ENCODE results near the gene DIPK2A. TPM values are rescaled to one million over a fixed set of nuclear protein-coding genes. Genes with fewer than 3 reads are reported as not detected.

The DIPK2A gene
- polyA plus RNA-seq, 1 experiment, result 12.6 TPM

DNA sequence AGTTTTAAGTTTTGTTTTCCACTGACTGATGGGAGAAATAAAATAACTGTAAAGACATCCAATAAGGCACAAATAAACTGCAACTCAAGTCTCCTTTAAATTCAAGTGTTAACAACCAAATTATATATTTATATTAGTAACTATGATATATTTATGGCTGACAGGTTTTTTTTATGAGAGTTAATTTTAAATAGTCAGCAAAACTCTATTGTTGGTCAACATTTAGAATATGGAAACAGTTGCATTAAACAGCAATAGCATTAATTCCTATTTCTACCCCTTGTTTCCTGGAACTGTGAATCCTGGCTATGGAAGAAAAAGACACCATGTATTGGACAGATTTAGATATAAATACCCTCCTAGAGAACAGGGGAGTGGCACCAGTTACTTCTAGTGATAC lies 16.5 kb upstream of the DIPK2A start:
- TF ChIP-seq, protein P1, sequence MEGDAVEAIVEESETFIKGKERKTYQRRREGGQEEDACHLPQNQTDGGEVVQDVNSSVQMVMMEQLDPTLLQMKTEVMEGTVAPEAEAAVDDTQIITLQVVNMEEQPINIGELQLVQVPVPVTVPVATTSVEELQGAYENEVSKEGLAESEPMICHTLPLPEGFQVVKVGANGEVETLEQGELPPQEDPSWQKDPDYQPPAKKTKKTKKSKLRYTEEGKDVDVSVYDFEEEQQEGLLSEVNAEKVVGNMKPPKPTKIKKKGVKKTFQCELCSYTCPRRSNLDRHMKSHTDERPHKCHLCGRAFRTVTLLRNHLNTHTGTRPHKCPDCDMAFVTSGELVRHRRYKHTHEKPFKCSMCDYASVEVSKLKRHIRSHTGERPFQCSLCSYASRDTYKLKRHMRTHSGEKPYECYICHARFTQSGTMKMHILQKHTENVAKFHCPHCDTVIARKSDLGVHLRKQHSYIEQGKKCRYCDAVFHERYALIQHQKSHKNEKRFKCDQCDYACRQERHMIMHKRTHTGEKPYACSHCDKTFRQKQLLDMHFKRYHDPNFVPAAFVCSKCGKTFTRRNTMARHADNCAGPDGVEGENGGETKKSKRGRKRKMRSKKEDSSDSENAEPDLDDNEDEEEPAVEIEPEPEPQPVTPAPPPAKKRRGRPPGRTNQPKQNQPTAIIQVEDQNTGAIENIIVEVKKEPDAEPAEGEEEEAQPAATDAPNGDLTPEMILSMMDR (IDR thresholded peaks at IDR 0.05; ENCODE audit: insufficient read depth, low read depth, low read length), result no peak
- H3K4me3 ChIP-seq (ENCODE audit: low read depth, low read length), result no peak overlapping the region
- ChIA-PET POLR2A (no interaction called here), CTCF (no interaction called here)
- H3K36me3 ChIP-seq (ENCODE audit: control insufficient read depth, insufficient read depth, low read length), result no peaks in the 10 kb centered on the region
- peaks cover 2% of the 10 kb centered on the region for H3K27me3 ChIP-seq (ENCODE audit: control insufficient read depth, insufficient read depth, low read length)
- DNase-seq (ENCODE audit: low read depth), result no peak

DNA sequence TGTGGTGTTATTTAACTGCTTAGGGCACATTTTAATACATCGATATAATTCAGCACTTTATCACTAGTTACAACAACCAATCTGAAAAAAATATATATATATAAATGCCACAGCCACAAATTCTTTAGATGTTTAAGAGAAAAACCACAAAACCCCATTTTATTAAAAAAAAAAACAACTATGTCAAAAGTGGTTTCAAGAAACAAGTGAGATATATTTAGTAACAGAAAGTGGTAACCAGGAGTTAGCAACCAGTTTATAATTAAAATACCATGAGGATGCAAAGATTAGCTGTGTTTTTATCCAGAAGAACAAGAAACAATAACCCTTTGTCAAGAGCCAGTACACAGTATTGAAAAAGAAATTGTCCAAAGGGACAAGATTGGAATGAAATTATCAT lies 14.8 kb upstream of the DIPK2A start:
- POLR2A ChIA-PET, result no interaction called here
- no peak for DNase-seq (ENCODE audit: low read depth)
- CTCF ChIA-PET, result interaction anchor here (1.0 kb wide), 1 partner anchor 15 kb away, joined by 3 read pairs; the partner anchor contains the start of gene DIPK2A
- peaks cover 2% of the 10 kb centered on the region for H3K27me3 ChIP-seq (ENCODE audit: control insufficient read depth, insufficient read depth, low read length)
- H3K4me3 ChIP-seq (ENCODE audit: low read depth, low read length), result no peak overlapping the region
- H3K36me3 ChIP-seq (ENCODE audit: control insufficient read depth, insufficient read depth, low read length), result no peaks in the 10 kb centered on the region
- TF ChIP-seq, protein P1 (IDR thresholded peaks at IDR 0.05; ENCODE audit: insufficient read depth, low read depth, low read length), result no peak

DNA sequence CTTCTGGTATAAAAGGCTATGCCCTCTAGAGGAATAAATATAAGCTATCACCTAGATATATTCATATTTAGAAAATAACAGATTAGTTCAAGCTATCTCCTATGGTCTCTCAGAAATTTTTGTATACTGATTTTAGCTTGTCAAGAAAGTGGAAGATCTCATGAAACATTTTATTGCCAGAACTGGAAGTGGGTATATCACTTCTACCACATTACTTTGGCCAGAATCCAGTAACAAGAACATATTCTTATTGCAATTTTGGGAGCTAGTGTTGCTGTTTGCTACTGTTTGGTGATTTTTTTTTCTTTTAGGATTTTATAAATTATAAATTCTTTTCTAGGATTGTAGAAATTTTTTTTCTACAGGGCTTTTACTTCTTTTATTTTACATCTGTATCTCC lies 14.2 kb upstream of the DIPK2A start:
- no peak for DNase-seq (ENCODE audit: low read depth)
- Histone ChIP-seq H3K27me3 (ENCODE audit: control insufficient read depth, insufficient read depth, low read length) (peaks cover 2% of the 10 kb centered on the region), H3K4me3 (ENCODE audit: low read depth, low read length) (no peak overlapping the region), H3K36me3 (ENCODE audit: control insufficient read depth, insufficient read depth, low read length) (no peaks in the 10 kb centered on the region)
- TF ChIP-seq, protein P1 (IDR thresholded peaks at IDR 0.05; ENCODE audit: insufficient read depth, low read depth, low read length), result no peak
- POLR2A ChIA-PET, result no interaction called here
- CTCF ChIA-PET, result interaction anchor here (1.0 kb wide), 1 partner anchor 14 kb away, joined by 3 read pairs; the partner anchor contains the start of gene DIPK2A

DNA sequence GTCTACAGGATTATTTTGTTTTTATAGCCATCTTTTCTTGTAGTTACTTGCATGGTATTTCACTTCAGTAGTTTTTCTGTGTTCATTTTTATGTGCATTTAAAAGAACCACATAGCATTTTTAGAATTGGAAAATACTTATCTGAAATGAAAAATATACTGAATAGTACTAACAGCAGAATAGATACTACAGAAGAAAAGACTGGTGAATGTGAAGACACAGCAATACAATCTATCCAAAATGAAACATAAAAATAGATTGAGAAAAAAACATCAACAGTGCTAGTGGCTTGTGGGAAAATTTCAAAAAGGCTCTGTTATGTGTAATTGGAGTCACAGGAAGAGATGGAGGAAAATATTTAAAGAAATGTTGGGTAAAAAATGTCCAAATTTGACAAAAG lies 12.7 kb upstream of the DIPK2A start:
- CTCF ChIA-PET, result interaction anchor here (1.4 kb wide), 1 partner anchor 12 kb away, joined by 4 read pairs; no protein-coding TSS in a partner anchor
- Histone ChIP-seq H3K36me3 (ENCODE audit: control insufficient read depth, insufficient read depth, low read length) (no peaks in the 10 kb centered on the region), H3K4me3 (ENCODE audit: low read depth, low read length) (no peak overlapping the region), H3K27me3 (ENCODE audit: control insufficient read depth, insufficient read depth, low read length) (peaks cover 2% of the 10 kb centered on the region)
- DNase-seq (ENCODE audit: low read depth), result no peak
- TF ChIP-seq, protein P1 (IDR thresholded peaks at IDR 0.05; ENCODE audit: insufficient read depth, low read depth, low read length), result no peak
- POLR2A ChIA-PET, result no interaction called here

DNA sequence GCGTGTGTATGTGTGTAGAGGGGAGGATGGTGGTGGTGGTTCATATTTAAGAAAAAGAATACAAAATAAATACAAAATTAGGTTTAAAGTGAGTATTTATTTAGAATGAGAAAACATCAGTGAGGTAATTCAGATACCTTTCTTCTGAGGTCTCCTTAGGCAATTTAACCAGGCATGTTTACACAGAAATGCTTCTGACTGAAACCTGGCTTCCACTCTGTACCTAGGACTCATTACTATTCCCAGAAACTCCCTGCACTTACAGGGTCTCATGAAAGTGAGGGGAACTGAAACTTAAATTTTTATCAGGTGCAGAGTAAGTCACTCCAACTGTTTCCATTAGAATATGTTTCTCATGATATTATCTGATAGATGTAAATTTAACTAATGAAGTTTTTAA lies 10.3 kb upstream of the DIPK2A start:
- no peak for DNase-seq (ENCODE audit: low read depth)
- Histone ChIP-seq H3K4me3 (ENCODE audit: low read depth, low read length) (no peak overlapping the region), H3K27me3 (ENCODE audit: control insufficient read depth, insufficient read depth, low read length) (no peaks in the 10 kb centered on the region), H3K36me3 (ENCODE audit: control insufficient read depth, insufficient read depth, low read length) (no peaks in the 10 kb centered on the region)
- CTCF ChIA-PET, result no interaction called here
- POLR2A ChIA-PET, result no interaction called here
- TF ChIP-seq, protein P1 (IDR thresholded peaks at IDR 0.05; ENCODE audit: insufficient read depth, low read depth, low read length), result no peak
